ENCODE measurements around the gene BLM.

- TF ChIP-seq TAF1 (IDR thresholded peaks at IDR 0.05; ENCODE audit: borderline replicate concordance, low read depth, low read length) (no peak), POLR2AphosphoS5 (IDR thresholded peaks at IDR 0.05; ENCODE audit: low read depth, low read length) (no peak)
These were observed 15.1 kb upstream of the BLM start for GRCh38 chr15:90701880-90702630.

Data from GM12892 (cell line).